DND-41 (cell line): Measurements from ENCODE around the gene ZDHHC14.

Source experiments
- ATAC-seq: fragments of 200-7000 bp; cut with Tn5 transposase; 3 replicates; pipeline ENCODE4 v1.9.1; 2021; ENCODE audit warnings: low read depth; ENCODE audit not compliant: insufficient read depth
- DNase-seq: peaks from one replicate; pipeline ENCODE4 v3.0.0-alpha.2; 2020
- H2AFZ ChIP-seq: 2 replicates; pipeline ENCODE4 v1.6.0; 2012; ENCODE audit warnings: low read depth, low read length
- H3K27ac ChIP-seq: 2 replicates; pipeline ENCODE4 v1.5.1; 2012; ENCODE audit warnings: low read length, inconsistent platforms
- H3K27me3 ChIP-seq: fragments of 200-600 bp; sonication (generic); 2 replicates; pipeline ENCODE4 v1.6.0; 2012; ENCODE audit warnings: low read length, mild to moderate bottlenecking, inconsistent platforms; ENCODE audit not compliant: insufficient read depth, poor library complexity
- H3K36me3 ChIP-seq: 2 replicates; pipeline ENCODE4 v1.5.1; 2012; ENCODE audit warnings: low read length, inconsistent platforms; ENCODE audit not compliant: insufficient read depth
- H3K4me1 ChIP-seq: 2 replicates; pipeline ENCODE4 v1.5.1; 2012; ENCODE audit warnings: mild to moderate bottlenecking, low read length; ENCODE audit not compliant: insufficient read depth
- H3K4me2 ChIP-seq: 2 replicates; pipeline ENCODE4 v1.6.0; 2012; ENCODE audit warnings: mild to moderate bottlenecking, moderate library complexity, low read length, inconsistent platforms; ENCODE audit not compliant: insufficient read depth
- H3K4me3 ChIP-seq, 2 experiments: fragments of 200-600 bp in 1 of 2; shearing (Covaris generic) in 1 of 2; 2 replicates each; pipeline ENCODE4 v1.5.1; 2012 to 2016; ENCODE audit warnings: inconsistent platforms in 2 of 2, low read length in 2 of 2, mild to moderate bottlenecking in 2 of 2, low read depth in 1 of 2, moderate library complexity in 1 of 2
- H3K79me2 ChIP-seq: 2 replicates; pipeline ENCODE4 v1.6.0; 2012; ENCODE audit warnings: low read length, inconsistent platforms; ENCODE audit not compliant: insufficient read depth
- H3K9ac ChIP-seq: 2 replicates; pipeline ENCODE4 v1.6.0; 2012; ENCODE audit warnings: low read depth, mild to moderate bottlenecking, inconsistent platforms, low read length, moderate library complexity
- H3K9me3 ChIP-seq: 2 replicates; pipeline ENCODE4 v1.5.1; 2012; ENCODE audit warnings: low read length, moderate library complexity, mild to moderate bottlenecking, inconsistent platforms; ENCODE audit not compliant: insufficient read depth, severe bottlenecking
- H4K20me1 ChIP-seq: 2 replicates; pipeline ENCODE4 v1.6.0; 2012; ENCODE audit warnings: low read length; ENCODE audit not compliant: insufficient read depth
- EZH2 ChIP-seq: IDR thresholded peaks from 3 replicates; pipeline ENCODE4 v1.6.1; 2012; ENCODE audit warnings: borderline replicate concordance, low read depth, mild to moderate bottlenecking, moderate library complexity, low read length, inconsistent platforms; ENCODE audit not compliant: severe bottlenecking
- TF ChIP-seq, protein P1 (sequence below): IDR thresholded peaks from 2 replicates; pipeline ENCODE4 v1.5.1; 2012; ENCODE audit warnings: borderline replicate concordance, low read length, moderate library complexity, mild to moderate bottlenecking; ENCODE audit not compliant: poor library complexity, severe bottlenecking; ENCODE audit errors: extremely low read depth

ZDHHC14 gene

DNA sequence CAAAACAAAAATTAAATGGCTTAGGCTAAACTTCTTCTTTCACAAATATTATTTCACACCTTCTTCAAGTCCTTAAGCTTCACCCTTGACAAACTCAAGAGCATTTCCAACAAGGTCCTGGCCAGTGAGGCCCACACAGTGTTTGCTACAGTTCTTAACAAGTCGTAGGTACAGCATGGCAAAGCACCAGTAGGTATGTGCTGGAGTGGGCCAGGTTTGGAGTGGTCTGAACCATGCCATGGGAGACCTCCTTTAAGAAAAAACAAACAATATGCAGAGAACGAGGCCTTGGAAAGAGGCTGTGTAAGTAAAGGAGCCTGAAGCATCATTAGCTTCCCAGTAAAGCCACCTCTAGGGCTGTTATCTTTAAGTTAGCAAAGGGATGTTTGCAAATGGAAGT lies 287.7 kb downstream of the ZDHHC14 start:
- no peaks in the 10 kb centered on the region for H4K20me1 ChIP-seq
- H3K79me2 ChIP-seq: no peaks in the 10 kb centered on the region
- no peak overlapping the region for H2AFZ ChIP-seq
- ATAC-seq (no peak), DNase-seq (no peak)
- H3K27ac ChIP-seq: no peak overlapping the region
- no peaks in the 10 kb centered on the region for H3K9me3 ChIP-seq
- TF ChIP-seq, protein P1, sequence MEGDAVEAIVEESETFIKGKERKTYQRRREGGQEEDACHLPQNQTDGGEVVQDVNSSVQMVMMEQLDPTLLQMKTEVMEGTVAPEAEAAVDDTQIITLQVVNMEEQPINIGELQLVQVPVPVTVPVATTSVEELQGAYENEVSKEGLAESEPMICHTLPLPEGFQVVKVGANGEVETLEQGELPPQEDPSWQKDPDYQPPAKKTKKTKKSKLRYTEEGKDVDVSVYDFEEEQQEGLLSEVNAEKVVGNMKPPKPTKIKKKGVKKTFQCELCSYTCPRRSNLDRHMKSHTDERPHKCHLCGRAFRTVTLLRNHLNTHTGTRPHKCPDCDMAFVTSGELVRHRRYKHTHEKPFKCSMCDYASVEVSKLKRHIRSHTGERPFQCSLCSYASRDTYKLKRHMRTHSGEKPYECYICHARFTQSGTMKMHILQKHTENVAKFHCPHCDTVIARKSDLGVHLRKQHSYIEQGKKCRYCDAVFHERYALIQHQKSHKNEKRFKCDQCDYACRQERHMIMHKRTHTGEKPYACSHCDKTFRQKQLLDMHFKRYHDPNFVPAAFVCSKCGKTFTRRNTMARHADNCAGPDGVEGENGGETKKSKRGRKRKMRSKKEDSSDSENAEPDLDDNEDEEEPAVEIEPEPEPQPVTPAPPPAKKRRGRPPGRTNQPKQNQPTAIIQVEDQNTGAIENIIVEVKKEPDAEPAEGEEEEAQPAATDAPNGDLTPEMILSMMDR: no peak
- no peak for TF ChIP-seq EZH2
- peaks cover 34% of the 10 kb centered on the region for H3K27me3 ChIP-seq
- H3K4me3 ChIP-seq: no peak overlapping the region
- no peaks in the 10 kb centered on the region for H3K36me3 ChIP-seq
- H3K9ac ChIP-seq: no peak overlapping the region
- no peaks in the 10 kb centered on the region; the same call in 1 of the 2 replicates for H3K4me1 ChIP-seq
- H3K4me2 ChIP-seq: no peak overlapping the region

DNA sequence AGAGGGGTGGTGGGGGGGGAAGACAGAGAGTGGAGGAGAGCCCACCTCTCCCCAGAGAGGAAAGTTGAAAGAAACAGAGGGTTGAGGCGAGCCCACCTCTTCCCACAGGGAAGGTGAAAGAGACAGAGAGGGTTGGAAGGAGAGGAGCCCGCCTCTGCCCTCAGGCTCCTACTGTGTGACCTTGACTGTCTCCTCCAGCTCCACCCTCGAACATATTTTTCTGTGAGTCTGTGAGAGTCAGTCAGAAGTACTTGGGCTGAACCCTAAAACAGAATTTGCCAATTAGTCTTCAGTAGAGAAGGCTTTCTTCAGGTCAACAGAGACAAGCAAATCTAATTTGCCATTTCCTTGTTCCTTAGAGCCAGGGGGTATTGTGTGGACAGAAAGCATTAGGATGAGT lies 288.3 kb downstream of the ZDHHC14 start:
- no peak overlapping the region for H3K4me2 ChIP-seq
- no peak overlapping the region for H2AFZ ChIP-seq
- H3K27me3 ChIP-seq: peaks cover 30% of the 10 kb centered on the region
- H3K9ac ChIP-seq: no peak overlapping the region
- no peak for DNase-seq
- H3K9me3 ChIP-seq: no peaks in the 10 kb centered on the region
- no peak for ATAC-seq
- no peaks in the 10 kb centered on the region for H3K36me3 ChIP-seq
- no peak overlapping the region for H3K4me3 ChIP-seq
- no peak overlapping the region for H3K27ac ChIP-seq
- H3K4me1 ChIP-seq: no peaks in the 10 kb centered on the region; the same call in 1 of the 2 replicates
- no peak for TF ChIP-seq EZH2
- TF ChIP-seq, protein P1: no peak
- no peaks in the 10 kb centered on the region for H4K20me1 ChIP-seq
- no peaks in the 10 kb centered on the region for H3K79me2 ChIP-seq

DNA sequence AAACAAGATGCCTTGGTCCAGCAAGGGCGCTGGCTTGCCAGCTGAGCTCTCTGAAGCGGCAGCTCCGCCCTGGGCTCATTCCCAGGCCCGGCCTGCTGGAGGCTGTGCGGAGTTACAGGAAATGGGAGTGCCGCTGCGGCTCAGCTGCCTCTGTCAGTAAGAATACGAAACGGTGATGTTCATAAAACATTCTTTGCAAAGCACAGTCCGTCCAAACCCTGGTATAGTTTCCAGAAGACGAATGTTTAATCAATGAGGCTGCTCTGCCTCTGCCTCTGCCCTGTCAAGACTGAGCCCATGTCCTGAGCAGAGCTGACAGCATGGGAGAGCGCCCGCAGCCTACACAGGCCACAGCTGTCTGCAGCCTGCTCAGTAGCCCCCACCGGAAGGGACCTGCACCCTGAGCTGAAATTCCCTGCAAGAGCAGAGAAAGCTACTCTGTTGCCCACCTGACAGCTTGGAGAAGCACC lies 288.8 kb downstream of the ZDHHC14 start:
- no peaks in the 10 kb centered on the region for H3K9me3 ChIP-seq
- H3K79me2 ChIP-seq: no peaks in the 10 kb centered on the region
- H3K27ac ChIP-seq: no peak overlapping the region
- H3K36me3 ChIP-seq: no peaks in the 10 kb centered on the region
- H4K20me1 ChIP-seq: no peaks in the 10 kb centered on the region
- no peak overlapping the region for H3K4me3 ChIP-seq
- peaks cover 30% of the 10 kb centered on the region for H3K27me3 ChIP-seq
- no peak overlapping the region for H2AFZ ChIP-seq
- DNase-seq (peak; percentile 34), ATAC-seq (peak; percentile 76)
- no peak overlapping the region for H3K9ac ChIP-seq
- H3K4me1 ChIP-seq: no peaks in the 10 kb centered on the region; the same call in 1 of the 2 replicates
- no peak overlapping the region for H3K4me2 ChIP-seq
- TF ChIP-seq, protein P1: no peak
- no peak for TF ChIP-seq EZH2
